ENCODE data around the gene LAMA3.

GRCh38 chr18:23816021-23816420 is 126.8 kb downstream of the LAMA3 start:
- TF ChIP-seq CTCF (IDR thresholded peaks at IDR 0.05) (no peak), POLR2A (IDR thresholded peaks at IDR 0.05) (no peak)

Data from adrenal gland (tissue), 5 donors.